ENCODE results near the gene RCVRN.

RCVRN gene

GRCh38 chr17:9902120-9902519 lies 3.0 kb downstream of the RCVRN start:
- TF ChIP-seq CTCF (IDR thresholded peaks at IDR 0.05): no peak

- no peak for TF ChIP-seq CTCF (IDR thresholded peaks at IDR 0.05)
These were observed 4.3 kb downstream of the RCVRN start for GRCh38 chr17:9900784-9901183.

GRCh38 chr17:9900044-9900594 lies 5.0 kb downstream of the RCVRN start:
- TF ChIP-seq CTCF (IDR thresholded peaks at IDR 0.05): no peak

- TF ChIP-seq CTCF (IDR thresholded peaks at IDR 0.05): no peak
These were observed 5.6 kb downstream of the RCVRN start for GRCh38 chr17:9899280-9900043.

- no peak for TF ChIP-seq CTCF (IDR thresholded peaks at IDR 0.05)
These were observed 6.3 kb downstream of the RCVRN start for GRCh38 chr17:9898812-9899211.

GRCh38 chr17:9897372-9897968 lies 7.6 kb downstream of the RCVRN start:
- no peak for TF ChIP-seq CTCF (IDR thresholded peaks at IDR 0.05)

- no peak for TF ChIP-seq CTCF (IDR thresholded peaks at IDR 0.05)
These were observed 9.1 kb downstream of the RCVRN start for GRCh38 chr17:9895923-9896322.

Measured in LNCAP (cell line).